EH (cell line): ENCODE data around the gene ZNF486.
A peak's percentile ranks its signal among the peaks of the same experiment; 100 is the strongest.
"Not testable (repeated sequence)": the region's sequence is repeated elsewhere in the genome, so short reads cannot be mapped to it uniquely, and the experiment has no call there.

Source experiments
- DNase-seq: peaks from one replicate; pipeline ENCODE4 v3.0.0-alpha.2; 2015; ENCODE audit warnings: low read depth

Gene ZNF486

GRCh38 chr19:20233105-20233504 lies 66.1 kb downstream of the ZNF486 start:
- DNase-seq = no peak

GRCh38 chr19:20235156-20235555 lies 68.1 kb downstream of the ZNF486 start:
- no peak for DNase-seq

- peak; percentile 84 for DNase-seq
These were observed 71.0 kb downstream of the ZNF486 start for GRCh38 chr19:20237773-20238623.

- DNase-seq = no peak
These were observed 76.6 kb downstream of the ZNF486 start for GRCh38 chr19:20243629-20244028.

GRCh38 chr19:20244356-20244755 lies 77.3 kb downstream of the ZNF486 start:
- no peak for DNase-seq

GRCh38 chr19:20245309-20245708 lies 78.3 kb downstream of the ZNF486 start:
- no peak for DNase-seq

- peak; percentile 11 for DNase-seq
These were observed 80.1 kb downstream of the ZNF486 start for GRCh38 chr19:20247016-20247683.

GRCh38 chr19:20248258-20248657 lies 81.2 kb downstream of the ZNF486 start:
- DNase-seq = not testable (repeated sequence)
